Measurements from ENCODE around the gene NISCH. TPM values are rescaled to one million over a fixed set of nuclear protein-coding genes. Genes with fewer than 3 reads are reported as not detected.
A peak's percentile ranks its signal among the peaks of the same experiment; 100 is the strongest.

Gene NISCH
- total RNA-seq, 1 experiment from 2014 or later, result 62.2 TPM

- ChIA-PET POLR2A (no interaction called here), CTCF (no interaction called here)
- H3K36me3 Mint-ChIP-seq (ENCODE audit: insufficient read depth, unreplicated experiment), result peaks cover 6% of the 10 kb centered on the region
Observed at GRCh38 chr3:52519445-52520140, 64.2 kb downstream of the NISCH start.

GRCh38 chr3:52520141-52520667 is 64.8 kb downstream of the NISCH start:
- POLR2A ChIA-PET, result no interaction called here
- H3K9me3 Mint-ChIP-seq (ENCODE audit: unreplicated experiment), result no peaks in the 10 kb centered on the region

More at GRCh38 chr3:52519445-52520140, 64.2 kb downstream of the NISCH start:
- BruUV-seq (replicated peaks), result no TSS peak
- Mint-ChIP-seq H3K4me1 (ENCODE audit: low read depth, unreplicated experiment) (no peaks in the 10 kb centered on the region), H3K27ac (ENCODE audit: unreplicated experiment) (no peak overlapping the region), H3K9me3 (ENCODE audit: unreplicated experiment) (no peaks in the 10 kb centered on the region), H3K27me3 (ENCODE audit: insufficient read depth, unreplicated experiment) (no peaks in the 10 kb centered on the region), H3K4me3 (ENCODE audit: unreplicated experiment) (peak overlapping the region; percentile 58)
- Histone ChIP-seq H3K4me3 (ENCODE audit: low read depth, low read length) (no peak overlapping the region), H3K9me3 (no peaks in the 10 kb centered on the region), H3K4me1 (no peaks in the 10 kb centered on the region), H3K36me3 (ENCODE audit: control insufficient read depth, insufficient read depth, low read length) (no peaks in the 10 kb centered on the region), H3K27me3 (replicated peaks; ENCODE audit: control insufficient read depth, insufficient read depth, low read length) (no peaks in the 10 kb centered on the region)
- intact Hi-C loops (cut with micrococcal nuclease; ENCODE audit: unreplicated experiment), result loop anchor here (1.0 kb wide), 1 partner anchor 17 kb away; the partner anchor contains the start of gene UQCC5
- no peak for DNase-seq
- no peak for TF ChIP-seq CTCF (IDR thresholded peaks at IDR 0.05; ENCODE audit: insufficient read depth in 1 of 2, low read depth in 1 of 2, low read length in 1 of 2, severe bottlenecking in 1 of 2, unreplicated experiment in 1 of 2)

More at GRCh38 chr3:52520141-52520667, 64.8 kb downstream of the NISCH start:
- no TSS peak for BruUV-seq (replicated peaks)
- Histone ChIP-seq H3K9me3 (no peaks in the 10 kb centered on the region), H3K27me3 (replicated peaks; ENCODE audit: control insufficient read depth, insufficient read depth, low read length) (no peaks in the 10 kb centered on the region), H3K4me3 (ENCODE audit: low read depth, low read length) (no peak overlapping the region), H3K4me1 (no peaks in the 10 kb centered on the region), H3K36me3 (ENCODE audit: control insufficient read depth, insufficient read depth, low read length) (no peaks in the 10 kb centered on the region)
- Mint-ChIP-seq H3K36me3 (ENCODE audit: insufficient read depth, unreplicated experiment) (peaks cover 8% of the 10 kb centered on the region), H3K4me3 (ENCODE audit: unreplicated experiment) (no peak overlapping the region), H3K27me3 (ENCODE audit: insufficient read depth, unreplicated experiment) (no peaks in the 10 kb centered on the region), H3K4me1 (ENCODE audit: low read depth, unreplicated experiment) (no peaks in the 10 kb centered on the region), H3K27ac (ENCODE audit: unreplicated experiment) (no peak overlapping the region)
- CTCF ChIA-PET, result no interaction called here
- no peak for DNase-seq
- intact Hi-C loops (cut with micrococcal nuclease; ENCODE audit: unreplicated experiment), result no loop called here
- no peak for TF ChIP-seq CTCF (IDR thresholded peaks at IDR 0.05; ENCODE audit: insufficient read depth in 1 of 2, low read depth in 1 of 2, low read length in 1 of 2, severe bottlenecking in 1 of 2, unreplicated experiment in 1 of 2)
